ENCODE data around the gene SLC30A9. TPM values are rescaled to one million over a fixed set of nuclear protein-coding genes. Genes with fewer than 3 reads are reported as not detected.

The SLC30A9 gene
- total and polyA plus RNA-seq, 2 donors (not counting 3 experiments of a cell fraction or from before 2014, with no cell fraction given), result 24.5 to 40.6 TPM

DNA sequence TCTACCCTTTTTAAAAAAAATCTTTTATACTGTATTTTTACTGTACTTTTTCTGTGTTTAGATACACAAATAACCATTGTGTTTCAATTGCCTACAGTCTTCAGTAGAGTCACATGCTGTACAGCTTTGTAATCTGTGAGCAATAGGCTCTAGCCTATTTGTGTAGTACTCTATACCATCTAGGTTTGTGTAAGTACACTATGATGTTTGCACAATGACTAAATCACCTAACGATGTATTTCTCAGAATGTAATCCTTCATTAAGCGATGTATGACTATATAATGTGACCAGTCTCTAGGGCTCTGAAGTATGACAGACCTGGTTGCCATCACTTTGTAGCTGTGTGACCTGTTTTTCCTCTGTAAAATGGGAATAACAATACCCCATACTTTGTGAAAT is 22.9 kb upstream of the SLC30A9 start:
- Histone ChIP-seq H4K20me1 (replicated peaks; ENCODE audit: control insufficient read depth, extremely low read depth, insufficient read depth, low read length) (no peaks in the 10 kb centered on the region), H3K4me1 (ENCODE audit: control insufficient read depth, extremely low read depth, insufficient read depth, low read length) (no peaks in the 10 kb centered on the region), H3K9me3 (replicated peaks; ENCODE audit: control insufficient read depth, insufficient read depth, low read length) (no peaks in the 10 kb centered on the region), H3K9ac (replicated peaks; ENCODE audit: extremely low read depth, insufficient read depth, low read length) (no peak overlapping the region), H3K4me2 (ENCODE audit: insufficient read depth, low read length) (no peak overlapping the region), H3K27me3 (ENCODE audit: control insufficient read depth in 2 of 2, insufficient read depth in 2 of 2, low read length in 2 of 2) (no peaks in the 10 kb centered on the region), H3K36me3 (ENCODE audit: control insufficient read depth in 2 of 2, extremely low read depth in 1 of 2, insufficient read depth in 2 of 2, low read length in 2 of 2) (no peaks in the 10 kb centered on the region), H3K79me2 (ENCODE audit: control insufficient read depth, insufficient read depth, low read length) (no peaks in the 10 kb centered on the region), H3K9me1 (replicated peaks; ENCODE audit: control insufficient read depth, extremely low read depth, insufficient read depth, low read length) (peaks cover 3% of the 10 kb centered on the region), H3K4me3 (replicated peaks in 1 of 3; ENCODE audit: insufficient read depth in 1 of 3, low read depth in 1 of 3, low read length in 3 of 3) (no peak overlapping the region), H3K27ac (ENCODE audit: insufficient read depth, low read depth, low read length) (no peak overlapping the region), H2AFZ (ENCODE audit: low read depth, low read length) (no peak overlapping the region)
- DNase-seq (ENCODE audit: low read depth, low spot score) (no peak), FAIRE-seq (no peak)
- intact Hi-C loops (cut with micrococcal nuclease) (no loop called here), dilution Hi-C loops (cut with MboI; ENCODE audit: extremely low pct_ligation_motif_present, low sequenced_read_pairs) (no loop called here)
- TF ChIP-seq FOS (IDR thresholded peaks at IDR 0.05; ENCODE audit: borderline replicate concordance, insufficient read depth, low read length), result no peak
- no peak for TF ChIP-seq POLR2A (IDR thresholded peaks at IDR 0.05; ENCODE audit: low read depth, low read length)
- no peak for TF ChIP-seq MYC (IDR thresholded peaks at IDR 0.05; ENCODE audit: low read depth, low read length)
- TF ChIP-seq GATA2 (IDR thresholded peaks at IDR 0.05; ENCODE audit: insufficient read depth, insufficient read length, low read depth, low read length), result no peak
- no peak for TF ChIP-seq JUN (IDR thresholded peaks at IDR 0.05; ENCODE audit: borderline replicate concordance, insufficient read depth, insufficient read length, low read depth)
- no peak for TF ChIP-seq POLR2AphosphoS5 (IDR thresholded peaks at IDR 0.05; ENCODE audit: insufficient read depth, low read depth, low read length)
- no peak for TF ChIP-seq CTCF (IDR thresholded peaks at IDR 0.05; ENCODE audit: extremely low read depth in 1 of 2, insufficient read depth in 1 of 2, low read depth in 1 of 2, low read length in 2 of 2)
- no peak for TF ChIP-seq EZH2 (IDR thresholded peaks at IDR 0.05; ENCODE audit: borderline replicate concordance, low read depth, low read length, severe bottlenecking)
- TF ChIP-seq MAX (IDR thresholded peaks at IDR 0.05; ENCODE audit: insufficient read depth, insufficient read length), result no peak
- BruUV-seq (replicated peaks), result no TSS peak
- ChIA-PET CTCF (interaction anchor here (1.5 to 2.2 kb wide), 2 partner anchors 9 to 10 kb away, joined by 5 to 7 read pairs; no protein-coding TSS in a partner anchor), POLR2A (no interaction called here)

All from endothelial cell of umbilical vein (primary cell).